Activated CD4-positive, alpha-beta T cell treated with anti-CD3 and anti-CD28 coated beads, Interleukin-2, Interleukin-4, amounts not matched to agents 100 ng/mL and 50 ng/mL, durations not matched to agents 16 hours and 8 hours (primary cell): Measurements from ENCODE around the gene EHMT1.

Source experiments
- DNase-seq: peaks from one replicate; pipeline ENCODE4 v3.0.0-alpha.2; 2020; ENCODE audit warnings: low spot score

Gene EHMT1

DNA sequence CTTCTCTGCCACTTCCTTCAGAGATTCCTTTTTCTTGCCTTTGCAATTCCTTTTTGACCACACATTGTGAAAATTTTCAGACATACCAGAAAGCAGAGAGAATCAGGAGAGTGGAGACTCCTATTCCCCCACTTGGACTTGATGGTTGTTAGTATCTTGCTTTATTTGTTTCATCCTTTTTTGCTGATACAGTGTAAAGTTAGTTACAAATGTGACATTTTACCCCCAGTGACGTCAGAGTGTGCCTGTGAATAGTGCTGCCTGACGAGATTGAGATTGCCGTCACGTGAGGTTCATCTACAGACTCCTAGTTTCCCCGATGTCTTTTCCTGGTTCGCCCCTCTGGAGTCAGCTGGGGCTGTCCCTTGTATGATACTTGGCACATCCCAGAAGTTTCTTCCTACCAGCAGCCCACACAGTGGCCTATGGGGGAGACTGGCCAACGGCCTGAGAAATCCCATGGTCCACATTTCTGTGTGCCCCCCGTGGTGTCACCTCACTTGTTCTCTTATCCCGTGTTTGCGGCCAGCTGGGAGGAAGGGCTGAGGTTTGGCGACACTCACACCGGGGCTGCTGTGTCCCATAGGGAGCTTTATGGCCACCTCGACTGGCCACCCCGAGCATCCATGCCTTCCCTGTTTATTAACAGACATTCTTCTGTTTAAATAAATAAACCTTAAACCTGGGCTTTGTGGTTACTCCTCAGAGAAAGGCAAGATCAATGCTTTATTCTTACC, 210.6 kb downstream of the EHMT1 start:
- DNase-seq = no peak

DNA sequence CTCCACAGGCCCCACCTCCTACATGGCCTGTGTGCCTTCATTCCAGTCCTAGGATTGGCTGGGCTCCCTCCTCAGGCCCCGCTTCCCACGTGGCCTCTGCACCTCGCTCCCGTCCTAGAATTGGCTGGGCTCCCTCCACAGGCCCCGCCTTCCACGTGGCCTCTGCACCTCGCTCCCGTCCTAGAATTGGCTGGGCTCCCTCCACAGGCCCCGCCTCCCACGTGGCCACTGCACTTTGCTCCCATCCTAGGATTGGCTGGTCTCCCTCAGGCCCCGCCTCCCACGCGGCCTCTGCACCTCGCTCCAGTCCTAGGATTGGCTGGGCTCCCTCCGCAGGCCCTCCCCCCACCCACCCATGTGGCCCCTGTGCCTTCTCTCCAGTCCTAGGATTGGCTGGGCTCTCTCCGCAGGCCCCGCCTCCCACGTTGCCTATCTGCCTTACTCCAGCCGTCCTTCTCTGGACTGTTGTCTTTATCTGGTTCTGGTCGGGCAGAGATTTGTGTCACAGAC, 213.4 kb downstream of the EHMT1 start:
- no peak for DNase-seq

DNA sequence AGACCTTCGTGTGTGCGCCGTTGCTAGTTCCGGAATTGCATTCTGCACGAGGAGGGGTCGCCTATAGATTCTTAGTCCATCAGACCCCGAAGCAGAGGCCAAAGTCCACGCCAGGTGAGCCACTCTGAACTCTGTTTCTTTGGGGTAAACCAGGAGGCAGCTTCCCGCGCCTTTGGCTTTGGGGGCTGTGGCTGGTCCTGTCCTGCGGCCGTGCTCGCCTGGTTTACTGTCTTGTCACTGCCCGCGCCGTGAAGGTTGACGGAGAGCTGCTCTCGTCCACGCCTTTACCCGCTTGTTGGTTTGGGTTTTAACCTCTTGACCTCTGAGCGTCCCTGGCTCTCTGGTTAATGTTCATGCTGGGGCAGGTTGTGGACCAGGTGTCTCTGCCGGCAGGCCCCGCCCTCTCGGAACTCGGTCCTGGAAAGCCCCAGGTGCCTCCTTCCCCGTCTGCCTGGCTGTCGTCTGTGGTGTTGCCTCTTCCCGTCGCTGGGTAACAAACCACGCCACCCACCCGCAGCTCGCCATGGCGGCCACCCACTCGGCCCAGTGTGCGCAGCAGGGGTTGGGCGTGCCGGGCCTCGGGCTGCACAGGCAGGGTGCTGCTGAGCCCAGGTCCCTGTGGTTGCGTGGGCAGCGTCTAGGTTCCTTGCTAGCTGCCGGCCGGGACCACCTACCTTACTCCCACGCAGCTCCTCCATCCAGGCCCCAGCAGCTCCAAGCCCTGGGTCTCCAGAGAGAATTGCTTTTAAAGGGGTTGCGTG, 214.2 kb downstream of the EHMT1 start:
- DNase-seq = no peak

DNA sequence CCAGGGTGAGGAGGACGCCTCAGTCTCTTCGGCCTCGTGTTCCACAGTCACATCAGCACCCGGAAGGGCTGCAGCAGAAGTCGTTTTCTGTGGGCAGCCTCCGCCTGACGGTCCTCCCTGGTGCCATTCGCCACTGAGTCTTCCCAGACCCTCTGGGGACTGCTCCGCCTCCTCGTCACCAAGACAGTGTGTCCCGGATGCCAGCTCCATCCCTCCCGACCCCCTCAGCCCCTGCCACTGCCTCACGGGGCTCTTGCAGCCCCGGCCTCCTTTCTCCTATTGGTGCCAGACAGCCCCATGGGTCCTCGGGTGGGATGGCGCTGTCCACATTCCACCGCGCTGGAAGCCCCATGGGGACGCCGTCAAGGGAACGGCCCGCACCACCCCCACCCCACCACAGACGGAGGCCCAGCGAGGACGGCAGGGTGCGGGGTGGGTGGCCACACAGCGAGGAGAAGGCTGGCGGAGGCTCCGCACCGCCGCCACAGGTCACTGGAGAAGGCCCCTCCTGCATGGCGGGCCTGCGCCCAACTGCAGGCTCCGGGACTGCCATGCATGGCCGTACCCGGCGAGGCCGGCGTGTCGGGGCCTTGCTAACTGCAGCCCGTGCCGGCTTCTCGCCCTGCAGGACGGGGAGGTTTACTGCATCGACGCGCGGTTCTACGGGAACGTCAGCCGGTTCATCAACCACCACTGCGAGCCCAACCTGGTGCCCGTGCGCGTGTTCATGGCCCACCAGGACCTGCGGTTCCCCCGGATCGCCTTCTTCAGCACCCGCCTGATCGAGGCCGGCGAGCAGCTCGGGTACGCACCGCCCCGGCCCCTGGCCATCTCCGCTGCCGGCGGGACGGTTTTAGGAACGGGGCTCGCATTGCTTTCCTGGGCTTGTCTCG, 215.2 kb downstream of the EHMT1 start:
- no peak for DNase-seq

DNA sequence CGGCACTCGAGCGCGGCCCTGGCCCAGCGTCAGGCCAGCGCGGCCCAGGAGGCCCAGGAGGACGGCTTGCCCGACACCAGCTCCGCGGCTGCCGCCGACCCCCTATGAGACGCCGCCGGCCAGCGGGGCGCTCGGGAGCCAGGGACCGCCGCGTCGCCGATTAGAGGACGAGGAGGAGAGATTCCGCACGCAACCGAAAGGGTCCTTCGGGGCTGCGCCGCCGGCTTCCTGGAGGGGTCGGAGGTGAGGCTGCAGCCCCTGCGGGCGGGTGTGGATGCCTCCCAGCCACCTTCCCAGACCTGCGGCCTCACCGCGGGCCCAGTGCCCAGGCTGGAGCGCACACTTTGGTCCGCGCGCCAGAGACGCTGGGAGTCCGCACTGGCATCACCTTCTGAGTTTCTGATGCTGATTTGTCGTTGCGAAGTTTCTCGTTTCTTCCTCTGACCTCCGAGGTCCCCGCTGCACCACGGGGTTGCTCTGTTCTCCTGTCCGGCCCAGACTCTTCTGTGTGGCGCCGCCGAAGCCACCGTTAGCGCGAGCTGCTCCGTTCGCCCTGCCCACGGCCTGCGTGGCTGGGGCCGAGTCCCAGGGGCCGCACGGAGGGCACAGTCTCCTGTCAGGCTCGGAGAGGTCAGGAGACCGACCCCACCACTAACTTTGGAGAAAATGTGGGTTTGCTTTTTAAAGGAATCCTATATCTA, 216.2 kb downstream of the EHMT1 start:
- DNase-seq = no peak

DNA sequence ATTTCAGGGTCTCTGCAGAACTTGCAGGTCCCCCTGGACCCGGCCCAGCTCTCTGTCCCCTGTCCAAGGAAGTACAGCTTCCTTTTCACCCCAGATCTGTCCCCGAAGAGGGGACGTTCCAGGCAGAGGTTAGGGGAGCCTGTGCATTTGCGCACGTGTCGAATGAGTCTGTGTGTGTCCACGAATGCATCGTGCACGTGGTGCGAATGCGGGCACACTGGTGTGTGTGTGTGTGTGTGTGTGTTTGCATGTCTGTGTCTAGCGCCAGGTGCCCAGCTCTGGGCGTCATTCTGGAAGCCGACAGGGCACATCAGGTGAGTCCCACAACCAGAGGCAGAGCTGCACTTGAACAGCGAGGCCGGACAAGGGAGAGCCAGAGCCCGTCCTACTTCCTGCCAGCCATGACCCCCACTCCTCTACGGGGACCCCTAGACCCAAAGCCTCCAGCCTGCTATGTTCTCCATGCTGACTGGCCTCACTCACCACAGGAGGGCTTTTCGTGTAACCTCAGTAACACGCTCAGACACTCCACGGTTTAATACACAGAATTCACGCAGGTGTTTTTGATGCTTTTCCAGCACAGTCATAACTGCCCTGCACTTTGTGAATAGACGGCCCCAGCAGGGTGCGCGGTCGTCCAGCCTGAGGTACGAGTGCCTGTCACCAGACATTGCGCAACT, 217.5 kb downstream of the EHMT1 start:
- DNase-seq = no peak

DNA sequence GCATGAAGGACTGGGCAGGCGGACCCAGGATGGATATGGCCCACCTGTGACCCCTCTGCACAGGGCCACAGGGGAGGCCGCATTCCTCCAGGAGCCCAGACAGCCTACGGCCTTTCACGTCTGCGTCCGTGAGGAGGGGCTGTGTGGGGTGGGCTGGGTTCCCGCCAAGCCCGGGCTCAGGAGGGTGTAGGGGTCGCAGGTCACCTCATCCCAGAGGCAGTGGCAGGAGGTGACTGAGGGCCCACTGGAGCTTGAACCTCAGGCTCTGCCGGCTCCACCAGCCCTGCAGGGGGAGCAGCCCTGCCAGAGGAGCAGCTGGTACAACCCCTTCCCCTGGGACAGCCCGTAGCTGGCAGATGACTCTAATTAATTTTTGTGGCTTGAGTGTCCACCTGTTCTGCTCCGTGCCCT, 218.0 kb downstream of the EHMT1 start:
- no peak for DNase-seq

DNA sequence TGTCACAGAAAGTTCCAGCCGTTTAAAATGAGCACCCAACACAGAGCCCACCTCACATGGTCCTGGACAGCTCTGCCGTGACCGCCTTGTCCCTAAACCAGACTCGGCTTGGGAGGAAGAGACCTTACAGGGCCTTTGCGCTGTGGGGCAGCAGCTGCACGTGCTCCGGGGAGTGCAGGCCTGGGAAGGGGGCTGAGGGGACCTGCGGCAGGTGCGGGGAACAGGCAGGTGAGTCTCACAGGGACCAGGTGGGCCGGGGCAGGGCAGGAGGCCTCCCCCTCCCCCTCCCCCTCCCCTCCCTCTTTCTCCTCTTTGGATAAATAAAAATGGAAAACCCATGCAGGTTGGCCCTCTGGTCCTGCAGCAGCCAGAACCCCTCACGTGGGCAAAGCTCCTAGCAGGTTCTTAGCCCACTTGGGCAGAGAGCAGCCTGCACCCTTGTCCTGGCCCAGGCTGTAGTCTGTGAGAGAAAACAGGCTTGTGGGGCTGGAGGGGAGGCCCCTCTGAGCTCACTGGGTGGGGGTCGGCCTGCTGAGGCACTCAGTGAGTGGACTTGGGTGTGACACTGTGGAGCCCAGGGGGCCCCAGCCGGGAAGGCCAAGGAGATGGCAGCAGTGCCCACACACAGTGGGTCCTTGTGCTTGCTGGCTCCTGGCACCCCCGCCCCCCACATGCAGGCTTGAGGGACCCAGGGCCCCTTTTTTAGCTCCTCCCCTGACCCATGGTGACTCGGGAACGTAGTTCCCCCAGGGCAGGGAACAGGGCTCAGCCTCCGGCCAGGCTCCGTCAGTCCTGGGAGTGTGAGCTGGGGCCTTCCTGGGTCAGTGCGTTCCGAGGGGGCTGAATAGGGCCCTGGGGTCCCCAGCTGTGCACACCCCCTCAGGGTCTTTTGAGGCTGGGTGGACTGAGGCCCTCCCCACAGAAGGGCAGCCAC, 218.8 kb downstream of the EHMT1 start:
- DNase-seq = no peak

DNA sequence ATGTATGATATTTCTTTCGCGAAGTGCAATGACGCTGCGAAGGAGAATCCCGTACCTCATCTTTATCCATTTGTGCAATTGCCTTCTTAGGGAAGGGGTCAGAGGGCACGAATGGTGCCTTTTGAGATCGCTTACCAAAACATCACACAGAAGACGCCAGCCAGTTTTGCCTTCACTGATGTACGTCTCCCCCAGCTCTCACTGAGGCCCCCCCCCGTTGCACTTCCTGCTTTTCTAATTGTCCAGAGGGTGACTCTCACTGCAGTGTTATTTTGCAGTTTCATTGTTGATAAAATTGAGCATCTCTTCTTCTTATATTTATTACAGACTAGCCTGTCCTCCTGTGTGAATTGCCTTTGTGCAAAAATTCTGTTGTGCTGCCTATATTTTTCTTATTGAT, 219.8 kb downstream of the EHMT1 start:
- no peak for DNase-seq

DNA sequence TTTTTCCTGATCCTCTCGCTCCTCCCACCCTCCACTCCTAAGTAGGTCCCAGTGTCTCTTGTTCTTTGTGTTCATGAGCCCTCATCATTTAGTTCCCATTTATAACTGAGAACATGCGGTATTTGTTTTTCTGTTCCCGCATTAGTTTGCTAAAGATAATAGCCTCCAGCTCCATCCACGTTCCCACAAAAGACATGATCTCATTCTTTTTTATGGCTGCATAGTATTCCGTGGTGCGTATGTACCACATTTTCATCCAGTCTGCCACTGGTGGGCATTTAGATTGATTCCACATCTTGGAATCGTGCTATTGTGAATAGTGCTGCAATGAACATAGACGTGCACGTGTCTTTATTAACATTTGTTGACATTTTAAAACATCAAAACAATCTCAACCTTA, 224.6 kb downstream of the EHMT1 start:
- no peak for DNase-seq

DNA sequence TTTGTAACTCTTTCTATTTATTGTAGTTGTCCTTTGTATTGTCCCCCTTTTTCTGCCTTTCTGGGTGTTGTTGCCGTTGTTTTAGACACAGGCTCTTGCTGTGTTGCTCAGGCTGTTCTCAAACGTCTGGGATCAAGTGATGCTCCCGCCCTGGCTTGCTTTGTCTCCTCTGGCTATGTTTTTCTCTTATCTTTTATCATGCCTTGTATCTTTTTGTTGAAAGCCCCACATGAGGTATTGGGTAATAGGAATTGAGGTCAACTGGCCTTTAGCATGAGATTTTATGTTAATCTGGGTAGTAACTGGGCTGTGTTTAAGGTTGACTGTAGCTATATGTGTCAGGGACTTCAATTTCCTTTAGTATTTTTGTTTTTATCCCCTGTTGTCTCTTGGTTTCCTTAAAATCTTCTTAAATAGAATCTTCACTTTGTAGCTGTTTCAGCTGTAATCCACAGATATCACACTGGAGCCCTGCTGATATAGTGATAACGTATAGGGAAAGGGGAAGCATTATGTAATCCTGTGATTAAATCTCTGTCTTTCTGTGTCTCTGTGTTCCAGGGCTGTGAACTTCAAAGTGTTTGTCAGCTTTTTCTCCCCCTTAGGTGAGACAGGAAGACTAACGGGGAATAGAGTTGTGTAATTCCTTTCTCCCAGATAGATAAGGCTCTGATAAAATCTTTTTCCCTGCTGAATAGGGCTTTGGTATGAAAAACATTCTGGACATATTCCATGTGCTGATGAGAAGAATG, 232.9 kb downstream of the EHMT1 start:
- no peak for DNase-seq

DNA sequence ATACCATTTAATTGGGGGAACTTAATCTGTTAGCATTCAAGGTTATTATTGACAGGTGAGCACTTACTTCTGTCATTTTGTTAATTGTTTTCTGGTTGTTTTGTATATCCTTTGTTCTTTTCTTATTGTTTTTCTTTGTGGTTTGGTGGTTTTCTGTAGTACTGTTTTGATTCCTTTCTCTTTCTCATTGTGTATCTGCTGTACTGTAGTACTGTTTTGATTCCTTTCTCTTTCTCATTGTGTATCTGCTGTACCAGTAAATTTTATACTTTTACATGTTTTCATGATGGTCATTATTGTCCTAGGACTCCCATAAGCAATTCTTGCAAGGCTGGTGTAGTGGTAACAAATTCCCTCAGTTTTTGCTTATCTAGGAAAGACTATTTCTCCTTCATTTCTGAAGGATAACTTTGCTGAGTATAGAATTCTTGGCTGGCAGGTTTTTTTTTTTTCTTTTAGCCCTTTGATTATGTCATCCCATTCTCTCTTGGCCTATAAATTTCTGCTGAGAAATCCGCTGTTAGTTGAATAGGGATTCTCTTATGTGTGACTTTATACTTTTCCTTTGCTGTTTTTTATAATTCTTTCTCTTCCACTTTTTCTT, 234.7 kb downstream of the EHMT1 start:
- peak; percentile 17 for DNase-seq

DNA sequence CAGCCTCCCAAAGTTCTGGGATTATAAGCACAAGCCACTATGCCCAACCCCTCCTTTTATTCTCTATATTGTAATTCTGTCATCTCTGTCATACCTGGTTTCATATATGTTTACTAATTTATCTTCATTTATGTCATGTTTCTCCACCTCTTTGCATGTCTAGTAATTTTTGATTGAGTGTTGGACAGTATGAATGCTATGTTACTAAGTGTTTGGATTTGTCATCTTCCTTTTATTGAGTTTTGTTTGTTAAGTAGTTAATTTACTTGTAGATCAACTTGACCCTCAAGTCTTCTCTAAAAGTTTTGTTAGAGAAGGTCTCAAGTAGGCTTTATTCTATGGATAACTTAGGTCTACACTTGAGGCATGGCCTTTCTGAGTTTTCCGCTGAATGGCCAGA, 241.6 kb downstream of the EHMT1 start:
- no peak for DNase-seq

DNA sequence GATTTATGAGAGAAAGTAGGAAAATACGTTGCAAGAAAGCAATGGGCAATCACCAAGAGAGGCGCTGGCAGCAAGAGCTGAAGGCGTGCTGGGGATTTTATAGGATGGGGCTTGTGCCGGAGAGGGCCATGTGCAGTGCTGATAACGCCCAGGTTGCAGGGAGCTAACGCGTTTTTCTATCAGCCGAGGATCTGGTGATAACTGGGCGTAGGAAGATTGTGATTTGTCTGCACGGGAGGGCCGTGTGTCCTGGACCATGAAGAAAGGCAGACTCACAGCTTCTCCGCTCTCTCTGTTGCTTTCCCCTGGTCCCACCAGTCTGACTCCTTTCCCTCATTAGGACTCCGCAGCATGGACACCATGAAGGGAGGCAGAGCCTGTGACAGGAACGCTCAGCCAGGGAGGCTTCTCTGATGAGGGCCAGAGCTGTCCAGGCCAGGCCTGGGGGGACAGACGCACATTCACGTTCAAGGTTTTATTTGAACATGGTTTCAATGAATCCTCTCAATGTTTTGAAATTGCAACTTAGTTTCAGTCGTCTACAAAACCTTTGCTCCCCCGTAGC, 246.9 kb downstream of the EHMT1 start:
- DNase-seq = no peak

DNA sequence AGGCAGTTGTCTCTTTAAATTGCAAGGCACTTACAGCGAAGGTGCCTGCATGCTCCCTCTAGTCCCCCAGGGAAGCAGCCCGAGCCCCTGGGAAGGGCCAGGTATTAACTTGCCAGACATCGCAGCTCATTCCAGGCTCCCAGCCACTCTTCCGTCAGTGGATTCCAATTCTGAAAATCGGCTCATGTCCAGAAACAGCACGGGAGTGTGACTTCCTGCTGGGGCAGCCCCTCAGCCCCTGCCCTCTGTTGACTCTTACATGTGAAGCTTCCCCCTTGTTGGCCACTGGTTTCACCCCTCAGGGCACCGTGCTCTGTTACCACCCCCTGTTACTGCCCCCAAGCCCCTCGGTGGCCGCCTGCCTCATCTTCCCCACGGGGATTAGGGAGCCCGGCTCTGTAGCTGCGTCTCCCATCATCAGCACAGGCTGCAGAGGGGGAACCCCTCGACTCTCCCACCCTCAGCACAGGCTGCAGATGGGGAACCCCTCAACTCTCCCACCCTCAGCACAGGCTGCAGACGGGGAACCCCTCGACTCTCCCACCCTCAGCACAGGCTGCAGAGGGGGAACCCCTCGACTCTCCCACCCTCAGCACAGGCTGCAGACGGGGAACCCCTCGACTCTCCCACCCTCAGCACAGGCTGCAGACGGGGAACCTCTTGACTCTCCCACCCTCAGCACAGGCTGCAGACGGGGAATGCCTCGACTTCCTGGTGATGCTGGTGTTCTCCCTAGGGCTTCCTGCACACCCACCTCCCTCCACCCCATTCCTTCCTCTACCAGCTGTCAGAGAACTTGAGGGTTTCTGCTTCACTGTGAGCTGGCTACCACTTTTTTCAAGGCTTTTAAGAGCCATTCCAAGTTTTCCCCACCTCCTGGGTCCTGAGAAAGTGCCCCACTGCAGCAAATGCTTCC, 247.7 kb downstream of the EHMT1 start:
- DNase-seq = no peak

DNA sequence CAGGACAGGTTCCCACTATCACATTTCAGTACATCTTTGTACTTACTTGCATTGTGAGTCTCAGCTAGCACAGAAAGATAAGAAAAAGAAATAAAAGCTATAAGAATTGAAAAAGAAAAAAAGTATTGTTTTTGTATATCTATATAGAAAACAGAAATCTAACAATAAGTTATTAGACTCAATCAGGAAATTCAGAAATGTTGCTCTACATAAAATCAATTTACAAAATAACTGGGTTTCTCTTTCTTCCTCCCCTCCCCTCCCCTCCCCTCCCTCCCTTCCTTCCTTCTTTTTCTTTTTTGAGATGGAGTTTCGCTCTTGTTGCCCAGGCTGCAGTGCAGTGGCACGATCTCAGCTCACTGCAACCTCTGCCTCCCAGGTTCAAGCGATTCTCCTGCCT, 251.6 kb downstream of the EHMT1 start:
- no peak for DNase-seq

DNA sequence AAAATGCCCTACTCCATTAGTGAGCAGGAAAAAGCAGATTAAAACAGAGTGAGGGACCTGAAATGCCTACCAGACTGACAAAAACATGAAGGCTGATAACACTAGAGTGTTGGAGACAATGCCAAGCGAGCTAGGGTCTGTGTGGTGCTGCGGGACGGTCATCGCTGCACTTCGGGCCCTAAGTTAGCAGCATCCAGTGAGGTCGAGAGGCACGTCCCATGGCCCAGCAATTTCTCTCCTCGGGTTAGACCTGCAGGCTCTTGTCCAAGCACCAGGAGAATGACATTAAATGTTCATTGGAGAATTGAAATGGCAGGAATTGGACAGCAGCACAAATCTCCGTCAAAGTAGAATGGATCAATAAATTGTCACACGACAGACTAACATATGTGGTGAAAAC, 253.5 kb downstream of the EHMT1 start:
- DNase-seq = no peak

DNA sequence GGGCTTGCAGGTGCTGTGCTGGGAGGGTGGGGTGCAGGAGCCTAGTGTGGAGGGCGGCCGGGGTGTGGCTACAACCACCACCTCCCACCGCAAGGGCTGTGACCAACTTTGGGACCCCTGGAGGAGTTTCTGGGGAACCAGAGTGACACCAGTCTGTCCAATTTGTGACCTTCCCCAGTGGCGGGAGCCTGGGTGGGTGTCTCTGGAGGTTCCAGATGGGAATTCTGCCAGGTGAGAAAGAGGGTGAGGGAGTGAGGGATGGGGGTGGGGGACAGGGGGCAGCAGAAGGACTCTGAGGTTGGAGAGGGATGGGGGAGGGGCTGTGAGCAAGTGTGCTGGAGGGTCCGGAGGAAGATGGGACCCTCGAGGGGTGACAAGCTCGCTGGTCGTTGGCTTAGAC, 254.6 kb downstream of the EHMT1 start:
- no peak for DNase-seq
